SK-N-MC (cell line): Measurements from ENCODE around the gene OPA3.

Source experiments
- EZH2 ChIP-seq: fragments of 200-600 bp; sonication (generic); IDR thresholded peaks from one replicate; pipeline ENCODE4 v1.6.1; 2017; ENCODE audit warnings: antibody characterized with exemption
- FOXP2 ChIP-seq: optimal IDR thresholded peaks from 2 replicates; pipeline ENCODE3; 2011; ENCODE audit warnings: mild to moderate bottlenecking, moderate library complexity; ENCODE audit not compliant: insufficient read depth; ENCODE audit errors: extremely low read length, control extremely low read depth
- POLR2AphosphoS5 ChIP-seq: IDR thresholded peaks from 2 replicates; pipeline ENCODE4 v1.6.1; 2012; ENCODE audit warnings: mild to moderate bottlenecking, low read depth, low read length, borderline replicate concordance

DNA sequence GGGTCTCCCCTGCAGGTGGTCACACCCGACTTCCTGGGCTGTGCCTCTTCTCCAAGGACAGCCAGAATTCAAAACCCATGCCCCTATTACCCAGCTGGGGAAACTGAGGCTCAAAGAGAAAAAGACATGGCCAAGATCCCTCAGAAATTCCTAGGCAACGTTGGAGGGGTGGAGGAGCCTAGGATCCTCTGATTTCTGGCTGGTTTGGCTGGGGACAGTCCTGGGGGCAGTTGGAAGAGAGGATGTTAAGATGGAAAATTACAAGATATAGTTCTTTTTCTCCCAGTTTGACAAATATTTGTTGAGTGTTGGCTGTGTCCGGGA lies 74.9 kb downstream of the OPA3 start:
- no peak for TF ChIP-seq POLR2AphosphoS5
- no peak for TF ChIP-seq EZH2
- TF ChIP-seq FOXP2: no peak
